SU-DHL-6 (cell line): ENCODE measurements around the gene SYT8.

Experiments
- H2AFZ ChIP-seq: fragments of 200-600 bp; sonication (generic); 2 replicates; pipeline ENCODE4 v1.6.1; 2014; ENCODE audit warnings: low read depth, mild to moderate bottlenecking, moderate library complexity, mixed read lengths, antibody characterized with exemption, low read length; ENCODE audit not compliant: severe bottlenecking
- H3F3A ChIP-seq: fragments of 200-600 bp; shearing (Covaris generic); 2 replicates; pipeline ENCODE4 v1.6.0; 2016; ENCODE audit warnings: antibody characterized with exemption, mild to moderate bottlenecking; ENCODE audit not compliant: insufficient read depth
- H3K27ac ChIP-seq: fragments of 200-600 bp; sonication (generic); 2 replicates; pipeline ENCODE4 v1.5.1; 2016; ENCODE audit warnings: low read depth, mild to moderate bottlenecking, low read length, moderate library complexity, mixed read lengths
- H3K27me3 ChIP-seq: fragments of 200-600 bp; sonication (generic), shearing (Covaris generic); 2 replicates; pipeline ENCODE4 v1.6.0; 2014; ENCODE audit warnings: mild to moderate bottlenecking, low read length
- H3K36me3 ChIP-seq: fragments of 200-600 bp; sonication (generic); 2 replicates; pipeline ENCODE4 v1.6.1; 2014; ENCODE audit warnings: mild to moderate bottlenecking, low read length, mixed read lengths
- H3K4me2 ChIP-seq: fragments of 300-600, 200-600 bp; shearing (Covaris generic), sonication (generic); 2 replicates; pipeline ENCODE4 v1.6.0; 2014; ENCODE audit warnings: low read length, low read depth, mild to moderate bottlenecking; ENCODE audit not compliant: poor library complexity, severe bottlenecking
- H3K4me3 ChIP-seq: fragments of 200-600 bp; sonication (generic); 2 replicates; pipeline ENCODE4 v1.5.1; 2014; ENCODE audit warnings: antibody characterized with exemption, low read length, mild to moderate bottlenecking, mixed read lengths; ENCODE audit not compliant: insufficient read depth, poor library complexity, severe bottlenecking
- H3K79me2 ChIP-seq: fragments of 200-600 bp; sonication (generic); 2 replicates; pipeline ENCODE4 v1.6.1; 2014; ENCODE audit warnings: mild to moderate bottlenecking, low read length, moderate library complexity; ENCODE audit not compliant: insufficient read depth
- H3K9ac ChIP-seq: fragments of 200-600 bp; sonication (generic); 2 replicates; pipeline ENCODE4 v1.7.0; 2014; ENCODE audit warnings: mild to moderate bottlenecking, low read length
- H3K9me2 ChIP-seq: fragments of 200-600 bp; sonication (generic); replicated peaks from 2 replicates; pipeline ENCODE4 v1.6.1; 2014; ENCODE audit warnings: low read length; ENCODE audit not compliant: insufficient read depth
- H3K9me3 ChIP-seq: fragments of 200-600 bp; sonication (generic); 2 replicates; pipeline ENCODE4 v1.6.1; 2014; ENCODE audit warnings: low read length, mixed read lengths; ENCODE audit not compliant: insufficient read depth
- H4K20me1 ChIP-seq: fragments of 200-600 bp; sonication (generic); 2 replicates; pipeline ENCODE4 v1.6.1; 2014; ENCODE audit warnings: low read depth, mild to moderate bottlenecking, antibody characterized with exemption, low read length, moderate library complexity, mixed read lengths
- EZH2phosphoT487 ChIP-seq: fragments of 200-600 bp; sonication (generic), shearing (Covaris generic); conservative IDR thresholded peaks from 2 replicates; pipeline ENCODE4 v1.6.1; 2018; ENCODE audit warnings: mild to moderate bottlenecking, antibody characterized with exemption, low read length, moderate library complexity, mixed read lengths
- TF ChIP-seq, protein P1 (sequence below): fragments of 200-600 bp; sonication (generic); IDR thresholded peaks from one replicate; pipeline ENCODE4 v1.5.1; 2017; ENCODE audit warnings: antibody characterized with exemption, mild to moderate bottlenecking, low read length, moderate library complexity; ENCODE audit not compliant: insufficient read depth, poor library complexity, severe bottlenecking

Gene SYT8

DNA sequence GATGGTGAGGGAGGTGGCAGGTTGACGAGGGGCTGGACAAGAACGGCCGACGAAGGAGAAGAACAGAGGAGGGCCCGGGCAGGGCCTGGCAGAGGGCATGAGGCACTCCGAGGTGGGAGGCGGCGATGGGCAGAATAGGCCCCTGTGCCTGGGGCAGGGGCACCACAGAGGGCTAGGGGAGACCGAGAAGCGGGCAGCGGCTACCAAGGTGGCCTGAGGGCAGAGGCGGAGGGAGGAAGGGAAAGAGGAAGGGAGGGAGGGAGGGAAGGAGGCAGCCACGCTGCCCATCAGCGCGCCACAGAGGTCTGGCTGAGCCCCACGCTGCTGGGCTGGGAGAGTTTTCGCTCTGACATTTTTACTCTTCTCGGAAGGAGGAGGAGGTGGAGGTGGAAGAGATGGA lies 29.4 kb downstream of the SYT8 start:
- Histone ChIP-seq H2AFZ (no peak overlapping the region), H3K36me3 (no peaks in the 10 kb centered on the region), H3K4me3 (no peak overlapping the region), H3K9me3 (no peaks in the 10 kb centered on the region), H3F3A (no peaks in the 10 kb centered on the region), H3K79me2 (peaks cover 3% of the 10 kb centered on the region; the same call in 1 of the 2 replicates), H3K27ac (no peak overlapping the region), H3K9ac (no peak overlapping the region), H3K4me2 (no peak overlapping the region), H4K20me1 (peaks cover 12% of the 10 kb centered on the region; the same call in 1 of the 2 replicates), H3K9me2 (no peaks in the 10 kb centered on the region), H3K27me3 (no peaks in the 10 kb centered on the region)
- TF ChIP-seq, protein P1, sequence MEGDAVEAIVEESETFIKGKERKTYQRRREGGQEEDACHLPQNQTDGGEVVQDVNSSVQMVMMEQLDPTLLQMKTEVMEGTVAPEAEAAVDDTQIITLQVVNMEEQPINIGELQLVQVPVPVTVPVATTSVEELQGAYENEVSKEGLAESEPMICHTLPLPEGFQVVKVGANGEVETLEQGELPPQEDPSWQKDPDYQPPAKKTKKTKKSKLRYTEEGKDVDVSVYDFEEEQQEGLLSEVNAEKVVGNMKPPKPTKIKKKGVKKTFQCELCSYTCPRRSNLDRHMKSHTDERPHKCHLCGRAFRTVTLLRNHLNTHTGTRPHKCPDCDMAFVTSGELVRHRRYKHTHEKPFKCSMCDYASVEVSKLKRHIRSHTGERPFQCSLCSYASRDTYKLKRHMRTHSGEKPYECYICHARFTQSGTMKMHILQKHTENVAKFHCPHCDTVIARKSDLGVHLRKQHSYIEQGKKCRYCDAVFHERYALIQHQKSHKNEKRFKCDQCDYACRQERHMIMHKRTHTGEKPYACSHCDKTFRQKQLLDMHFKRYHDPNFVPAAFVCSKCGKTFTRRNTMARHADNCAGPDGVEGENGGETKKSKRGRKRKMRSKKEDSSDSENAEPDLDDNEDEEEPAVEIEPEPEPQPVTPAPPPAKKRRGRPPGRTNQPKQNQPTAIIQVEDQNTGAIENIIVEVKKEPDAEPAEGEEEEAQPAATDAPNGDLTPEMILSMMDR = no peak
- TF ChIP-seq EZH2phosphoT487 = no peak

DNA sequence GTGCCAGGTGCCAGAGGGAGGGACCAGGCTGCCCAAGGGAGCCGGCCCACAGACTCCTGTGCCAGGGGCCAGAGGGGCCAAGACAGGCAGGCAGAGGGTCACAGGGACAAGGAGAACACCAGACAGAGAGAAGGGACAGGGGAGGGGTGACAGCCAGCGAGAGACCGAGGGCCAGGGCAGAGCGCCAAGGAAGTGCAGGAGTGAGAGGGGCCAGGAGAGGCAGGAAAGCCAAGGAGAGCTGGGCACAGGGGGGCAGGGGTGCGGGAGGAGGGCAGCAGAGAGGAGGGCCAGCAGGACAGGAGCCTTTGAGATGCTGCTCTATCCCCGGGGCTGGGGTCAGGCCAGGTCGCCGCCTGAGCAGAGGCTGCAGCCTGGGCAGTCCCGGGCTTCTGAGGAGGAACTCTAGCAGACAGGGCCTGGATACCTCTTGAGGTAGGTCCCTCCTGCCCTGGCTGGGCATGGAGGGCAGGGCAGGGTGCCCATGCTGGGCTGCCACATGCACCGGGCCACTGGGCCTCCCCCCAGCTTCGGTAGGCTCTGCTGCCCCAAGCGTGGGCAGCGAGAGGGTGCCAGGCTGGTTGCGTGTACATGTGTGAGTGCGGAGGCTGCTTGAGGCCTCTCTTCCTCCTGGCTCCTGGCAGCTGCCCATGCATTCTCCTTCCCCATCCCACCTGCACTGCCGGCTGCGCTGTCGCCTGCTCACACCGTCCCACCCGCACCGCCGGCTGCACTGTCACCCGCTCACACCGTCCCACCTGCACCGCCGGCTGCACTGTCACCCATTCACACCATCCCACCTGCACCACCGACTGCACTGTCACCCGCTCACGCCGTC lies 30.3 kb downstream of the SYT8 start:
- H3K4me2 ChIP-seq = no peak overlapping the region
- peaks cover 8% of the 10 kb centered on the region; the same call in 1 of the 2 replicates for H4K20me1 ChIP-seq
- H3K4me3 ChIP-seq = no peak overlapping the region
- H3K9ac ChIP-seq = no peak overlapping the region
- H3K27me3 ChIP-seq = no peaks in the 10 kb centered on the region
- no peaks in the 10 kb centered on the region for H3F3A ChIP-seq
- no peak for TF ChIP-seq EZH2phosphoT487
- TF ChIP-seq, protein P1 = no peak
- no peak overlapping the region for H2AFZ ChIP-seq
- no peaks in the 10 kb centered on the region for H3K9me3 ChIP-seq
- H3K27ac ChIP-seq = no peak overlapping the region
- no peaks in the 10 kb centered on the region for H3K36me3 ChIP-seq
- no peaks in the 10 kb centered on the region for H3K79me2 ChIP-seq
- no peaks in the 10 kb centered on the region for H3K9me2 ChIP-seq

DNA sequence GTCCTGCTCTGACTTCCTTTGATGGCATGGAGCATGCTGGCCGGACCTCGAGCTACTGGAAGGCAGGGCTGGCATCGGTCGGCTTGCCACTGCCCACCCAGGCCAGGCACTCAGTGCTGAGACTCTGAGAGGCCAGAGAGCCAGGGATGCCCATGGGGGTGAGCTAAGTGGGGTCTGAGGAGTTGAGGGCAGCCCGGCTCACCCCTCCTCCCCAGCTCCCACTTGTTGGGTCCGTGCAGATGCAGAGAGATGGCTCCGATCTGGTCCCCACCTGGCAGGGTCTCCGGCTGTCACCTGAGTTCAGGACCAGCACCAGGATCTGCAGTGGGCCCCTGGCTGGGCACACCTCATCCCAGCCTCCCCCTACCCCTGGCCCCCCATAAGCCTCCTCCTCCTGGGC lies 31.4 kb downstream of the SYT8 start:
- peaks cover 7% of the 10 kb centered on the region; the same call in 1 of the 2 replicates for H4K20me1 ChIP-seq
- no peaks in the 10 kb centered on the region for H3K9me3 ChIP-seq
- TF ChIP-seq, protein P1 = no peak
- no peak for TF ChIP-seq EZH2phosphoT487
- H3F3A ChIP-seq = no peaks in the 10 kb centered on the region
- H3K9ac ChIP-seq = no peak overlapping the region
- no peaks in the 10 kb centered on the region for H3K27me3 ChIP-seq
- no peak overlapping the region for H3K27ac ChIP-seq
- H3K79me2 ChIP-seq = no peaks in the 10 kb centered on the region
- H2AFZ ChIP-seq = no peak overlapping the region
- no peaks in the 10 kb centered on the region for H3K36me3 ChIP-seq
- no peaks in the 10 kb centered on the region for H3K9me2 ChIP-seq
- no peak overlapping the region for H3K4me2 ChIP-seq
- H3K4me3 ChIP-seq = no peak overlapping the region
